ENCODE data around the gene SLC15A1. TPM values are rescaled to one million over a fixed set of nuclear protein-coding genes. Genes with fewer than 3 reads are reported as not detected.

Gene SLC15A1
- total RNA-seq, 1 experiment from 2014 or later, result not detected

DNA sequence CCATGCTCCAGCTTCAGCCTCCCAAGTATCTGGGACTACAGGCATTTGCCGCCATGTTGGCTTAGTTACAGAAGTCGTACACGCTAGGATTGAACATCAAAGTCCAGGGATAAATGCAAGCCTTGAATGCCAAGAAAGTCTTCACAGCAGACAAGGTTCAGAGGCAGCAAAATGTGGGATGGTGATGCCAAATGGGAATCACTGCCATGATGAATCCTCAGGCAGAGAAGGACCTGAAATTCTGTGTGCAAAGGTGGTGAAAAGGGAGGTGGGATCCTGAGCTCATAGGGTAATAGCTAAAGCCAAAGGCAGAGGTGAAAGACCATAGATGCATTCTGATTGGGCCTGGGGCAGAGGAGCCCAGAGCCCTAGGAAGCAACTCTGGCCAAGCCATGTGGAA, 96.2 kb downstream of the SLC15A1 start:
- H3K27me3 ChIP-seq (ENCODE audit: low read length), result no peaks in the 10 kb centered on the region
- no peak for DNase-seq
- H3K4me1 ChIP-seq (ENCODE audit: low read length), result peaks cover 3% of the 10 kb centered on the region
- no peak overlapping the region for H3K4me2 ChIP-seq (ENCODE audit: low read depth, low read length, poor library complexity, severe bottlenecking)
- no peak overlapping the region for H3K9ac ChIP-seq (ENCODE audit: low read length)
- H3K27ac ChIP-seq (ENCODE audit: low read length), result no peak overlapping the region
- no peak overlapping the region for H3K4me3 ChIP-seq (ENCODE audit: low read length)
- H3K9me3 ChIP-seq (ENCODE audit: low read length), result no peaks in the 10 kb centered on the region
- H2AFZ ChIP-seq (ENCODE audit: low read length), result no peak overlapping the region
- H3K36me3 ChIP-seq (ENCODE audit: insufficient read depth, low read length), result no peaks in the 10 kb centered on the region
- H3K9me2 ChIP-seq (replicated peaks; ENCODE audit: insufficient read depth, low read length), result no peaks in the 10 kb centered on the region
- H3K79me2 ChIP-seq (ENCODE audit: low read length), result no peaks in the 10 kb centered on the region
- H4K20me1 ChIP-seq (ENCODE audit: insufficient read depth, low read depth, low read length), result no peaks in the 10 kb centered on the region

DNA sequence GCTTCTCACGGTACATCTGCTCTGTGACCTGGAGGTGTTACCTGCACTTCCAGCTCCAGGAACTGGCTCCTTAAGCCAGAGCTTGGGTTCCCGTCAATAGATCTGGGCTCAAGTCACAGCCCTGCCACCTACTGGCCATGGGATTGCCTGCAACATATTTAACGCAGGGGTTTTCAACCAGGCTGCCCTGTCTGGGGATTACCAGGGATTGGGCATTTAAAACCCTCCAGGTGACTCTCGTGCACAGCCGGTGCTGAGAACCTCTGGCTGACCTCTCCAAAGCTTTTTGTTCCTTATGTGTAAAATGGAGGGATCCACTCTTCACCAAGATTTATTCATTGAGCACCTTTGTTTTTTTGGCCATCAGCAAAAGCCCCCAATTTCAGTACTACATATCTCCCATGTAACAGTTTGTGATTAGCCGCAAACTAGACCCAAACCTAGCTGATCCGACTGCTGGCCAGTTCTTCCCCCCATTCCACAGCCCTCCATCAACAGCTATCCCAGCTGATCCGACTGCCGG, 98.9 kb downstream of the SLC15A1 start:
- Histone ChIP-seq H3K36me3 (ENCODE audit: insufficient read depth, low read length) (no peaks in the 10 kb centered on the region), H3K27ac (ENCODE audit: low read length) (no peak overlapping the region), H4K20me1 (ENCODE audit: insufficient read depth, low read depth, low read length) (no peaks in the 10 kb centered on the region), H3K4me3 (ENCODE audit: low read length) (no peak overlapping the region), H3K9ac (ENCODE audit: low read length) (no peak overlapping the region), H3K4me1 (ENCODE audit: low read length) (peaks cover 14% of the 10 kb centered on the region), H2AFZ (ENCODE audit: low read length) (no peak overlapping the region), H3K9me2 (replicated peaks; ENCODE audit: insufficient read depth, low read length) (no peaks in the 10 kb centered on the region), H3K9me3 (ENCODE audit: low read length) (no peaks in the 10 kb centered on the region), H3K4me2 (ENCODE audit: low read depth, low read length, poor library complexity, severe bottlenecking) (no peak overlapping the region), H3K27me3 (ENCODE audit: low read length) (no peaks in the 10 kb centered on the region), H3K79me2 (ENCODE audit: low read length) (no peaks in the 10 kb centered on the region)
- peak; percentile 85 for DNase-seq

DNA sequence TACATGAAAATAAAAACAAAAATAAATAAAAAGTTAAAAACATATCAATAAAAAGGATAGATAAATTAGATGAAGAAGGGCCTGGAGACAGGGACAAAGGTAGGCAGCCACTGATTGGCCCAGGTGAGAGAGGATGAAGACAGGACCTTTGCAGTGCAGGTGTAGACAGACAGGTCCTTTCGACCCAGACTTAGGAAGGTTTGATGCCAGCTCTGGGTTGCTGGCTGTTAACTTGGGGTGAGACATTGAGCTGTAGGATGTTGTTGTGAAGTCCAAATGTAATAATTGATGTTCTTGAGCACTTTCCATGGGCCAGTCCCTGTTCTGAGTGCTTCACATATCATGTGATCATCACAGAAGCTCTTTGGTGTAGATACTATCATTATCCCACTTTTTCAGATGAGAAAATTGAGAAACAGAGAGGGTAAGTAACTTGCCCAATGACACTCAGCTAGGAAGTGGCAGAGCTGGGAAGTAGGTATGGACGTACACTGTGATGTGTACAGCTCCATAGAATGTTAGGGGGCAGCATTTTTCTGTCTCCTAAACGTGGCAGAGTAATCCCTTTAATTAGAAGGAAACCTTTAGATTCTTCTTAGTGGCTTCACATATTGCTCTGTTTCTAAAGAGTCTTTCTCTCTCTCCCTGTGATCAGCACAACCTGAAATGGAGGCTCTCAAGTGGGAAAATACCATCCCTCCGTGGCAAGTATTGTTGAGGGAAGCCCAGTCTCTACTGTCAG, 99.6 kb downstream of the SLC15A1 start:
- H3K36me3 ChIP-seq (ENCODE audit: insufficient read depth, low read length), result no peaks in the 10 kb centered on the region
- H4K20me1 ChIP-seq (ENCODE audit: insufficient read depth, low read depth, low read length), result no peaks in the 10 kb centered on the region
- no peak overlapping the region for H3K9ac ChIP-seq (ENCODE audit: low read length)
- peaks cover 14% of the 10 kb centered on the region for H3K4me1 ChIP-seq (ENCODE audit: low read length)
- no peaks in the 10 kb centered on the region for H3K9me2 ChIP-seq (replicated peaks; ENCODE audit: insufficient read depth, low read length)
- no peak overlapping the region for H3K4me3 ChIP-seq (ENCODE audit: low read length)
- DNase-seq, result no peak
- H3K79me2 ChIP-seq (ENCODE audit: low read length), result no peaks in the 10 kb centered on the region
- H2AFZ ChIP-seq (ENCODE audit: low read length), result no peak overlapping the region
- no peaks in the 10 kb centered on the region for H3K9me3 ChIP-seq (ENCODE audit: low read length)
- no peak overlapping the region for H3K4me2 ChIP-seq (ENCODE audit: low read depth, low read length, poor library complexity, severe bottlenecking)
- no peak overlapping the region for H3K27ac ChIP-seq (ENCODE audit: low read length)
- H3K27me3 ChIP-seq (ENCODE audit: low read length), result no peaks in the 10 kb centered on the region

DNA sequence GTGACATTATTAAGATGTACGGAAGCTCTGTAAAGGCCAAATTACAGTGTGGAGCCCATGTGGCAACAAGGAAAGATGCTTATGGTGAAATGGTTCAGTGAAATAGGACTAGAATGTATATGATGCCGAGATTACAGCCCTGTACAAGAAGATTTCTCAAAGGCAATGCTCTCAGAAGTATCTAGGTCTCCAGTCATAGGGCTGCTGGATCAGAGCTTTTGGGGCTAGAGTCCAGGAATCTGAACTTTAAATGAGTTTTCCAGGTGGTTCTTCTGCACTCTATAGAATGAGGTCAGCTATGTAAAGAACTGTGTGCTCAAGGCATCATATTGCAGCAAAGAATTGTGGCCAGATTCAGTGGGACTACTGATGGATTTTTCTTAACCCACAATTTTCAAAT, 100.2 kb downstream of the SLC15A1 start:
- H3K9me3 ChIP-seq (ENCODE audit: low read length), result no peaks in the 10 kb centered on the region
- H3K9me2 ChIP-seq (replicated peaks; ENCODE audit: insufficient read depth, low read length), result no peaks in the 10 kb centered on the region
- H2AFZ ChIP-seq (ENCODE audit: low read length), result no peak overlapping the region
- DNase-seq, result no peak
- H3K27me3 ChIP-seq (ENCODE audit: low read length), result no peaks in the 10 kb centered on the region
- no peak overlapping the region for H3K9ac ChIP-seq (ENCODE audit: low read length)
- H3K27ac ChIP-seq (ENCODE audit: low read length), result no peak overlapping the region
- H3K4me2 ChIP-seq (ENCODE audit: low read depth, low read length, poor library complexity, severe bottlenecking), result no peak overlapping the region
- H3K4me3 ChIP-seq (ENCODE audit: low read length), result no peak overlapping the region
- H3K36me3 ChIP-seq (ENCODE audit: insufficient read depth, low read length), result no peaks in the 10 kb centered on the region
- H4K20me1 ChIP-seq (ENCODE audit: insufficient read depth, low read depth, low read length), result no peaks in the 10 kb centered on the region
- H3K79me2 ChIP-seq (ENCODE audit: low read length), result no peaks in the 10 kb centered on the region
- H3K4me1 ChIP-seq (ENCODE audit: low read length), result peaks cover 14% of the 10 kb centered on the region

DNA sequence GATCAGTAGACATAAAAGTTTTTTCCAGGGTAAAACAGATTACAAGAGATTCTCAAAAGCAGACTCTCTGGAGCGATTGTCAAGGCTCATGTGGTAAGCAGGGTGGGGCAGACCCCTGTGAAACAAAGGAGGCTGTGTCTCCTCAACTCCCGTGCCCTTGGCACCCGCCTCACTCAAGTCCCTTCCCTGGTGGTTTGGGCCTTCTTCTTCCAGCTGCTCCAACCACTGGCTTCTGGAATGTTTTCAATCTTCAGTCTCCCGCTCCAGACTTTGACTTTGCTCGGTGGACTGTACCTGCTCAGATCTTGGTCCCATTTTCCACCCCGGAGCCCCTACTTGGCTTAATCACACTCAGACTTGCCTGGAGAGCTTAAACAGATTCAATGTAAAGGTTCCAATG, 100.7 kb downstream of the SLC15A1 start:
- Histone ChIP-seq H3K4me1 (ENCODE audit: low read length) (peaks cover 14% of the 10 kb centered on the region), H3K36me3 (ENCODE audit: insufficient read depth, low read length) (no peaks in the 10 kb centered on the region), H3K27ac (ENCODE audit: low read length) (no peak overlapping the region), H3K9me2 (replicated peaks; ENCODE audit: insufficient read depth, low read length) (no peaks in the 10 kb centered on the region), H3K9me3 (ENCODE audit: low read length) (no peaks in the 10 kb centered on the region), H3K4me2 (ENCODE audit: low read depth, low read length, poor library complexity, severe bottlenecking) (no peak overlapping the region), H3K9ac (ENCODE audit: low read length) (no peak overlapping the region), H3K4me3 (ENCODE audit: low read length) (no peak overlapping the region), H2AFZ (ENCODE audit: low read length) (no peak overlapping the region), H4K20me1 (ENCODE audit: insufficient read depth, low read depth, low read length) (no peaks in the 10 kb centered on the region), H3K79me2 (ENCODE audit: low read length) (no peaks in the 10 kb centered on the region), H3K27me3 (ENCODE audit: low read length) (no peaks in the 10 kb centered on the region)
- DNase-seq, result no peak

DNA sequence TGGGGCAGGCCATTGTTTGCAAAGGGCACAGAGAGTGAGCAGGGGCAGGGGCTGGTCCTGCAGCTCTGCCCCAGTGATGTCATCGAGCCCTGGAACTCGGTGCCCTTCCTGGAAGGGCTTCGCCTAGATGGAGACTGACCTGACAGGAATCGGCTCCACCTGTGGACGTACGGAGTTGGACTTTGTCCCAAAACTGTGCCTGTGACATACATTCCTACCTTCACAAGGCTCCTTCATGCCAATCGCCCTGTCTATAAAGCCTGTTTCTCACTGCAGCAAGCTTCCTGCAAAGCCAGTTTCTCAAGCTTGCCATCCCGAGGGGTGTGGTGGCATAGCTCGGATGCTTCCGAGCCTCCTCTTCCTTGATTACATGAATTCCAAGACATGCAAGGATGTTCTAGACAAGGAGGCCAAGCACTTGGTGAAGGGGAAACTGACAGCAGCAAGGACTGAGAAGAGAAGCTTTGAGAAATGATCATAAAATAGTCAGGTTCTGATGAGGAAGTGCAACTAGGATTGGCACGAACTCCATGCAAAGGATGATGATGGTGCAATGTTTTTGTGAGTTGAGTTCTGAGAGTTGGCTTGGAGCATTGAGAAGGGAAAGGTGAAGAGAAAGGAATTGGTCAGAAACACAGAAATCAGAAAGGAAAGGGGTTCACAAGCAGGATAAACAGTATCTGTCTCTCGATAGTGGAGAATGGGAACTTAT, 101.9 kb downstream of the SLC15A1 start:
- Histone ChIP-seq H3K4me3 (ENCODE audit: low read length) (no peak overlapping the region), H3K9me2 (replicated peaks; ENCODE audit: insufficient read depth, low read length) (no peaks in the 10 kb centered on the region), H4K20me1 (ENCODE audit: insufficient read depth, low read depth, low read length) (no peaks in the 10 kb centered on the region), H3K27ac (ENCODE audit: low read length) (no peak overlapping the region), H3K4me1 (ENCODE audit: low read length) (peaks cover 14% of the 10 kb centered on the region), H3K79me2 (ENCODE audit: low read length) (no peaks in the 10 kb centered on the region), H3K36me3 (ENCODE audit: insufficient read depth, low read length) (no peaks in the 10 kb centered on the region), H3K9me3 (ENCODE audit: low read length) (no peaks in the 10 kb centered on the region), H3K4me2 (ENCODE audit: low read depth, low read length, poor library complexity, severe bottlenecking) (peak overlapping the region; percentile 10), H2AFZ (ENCODE audit: low read length) (no peak overlapping the region), H3K27me3 (ENCODE audit: low read length) (no peaks in the 10 kb centered on the region), H3K9ac (ENCODE audit: low read length) (no peak overlapping the region)
- DNase-seq, result peak; percentile 67

DNA sequence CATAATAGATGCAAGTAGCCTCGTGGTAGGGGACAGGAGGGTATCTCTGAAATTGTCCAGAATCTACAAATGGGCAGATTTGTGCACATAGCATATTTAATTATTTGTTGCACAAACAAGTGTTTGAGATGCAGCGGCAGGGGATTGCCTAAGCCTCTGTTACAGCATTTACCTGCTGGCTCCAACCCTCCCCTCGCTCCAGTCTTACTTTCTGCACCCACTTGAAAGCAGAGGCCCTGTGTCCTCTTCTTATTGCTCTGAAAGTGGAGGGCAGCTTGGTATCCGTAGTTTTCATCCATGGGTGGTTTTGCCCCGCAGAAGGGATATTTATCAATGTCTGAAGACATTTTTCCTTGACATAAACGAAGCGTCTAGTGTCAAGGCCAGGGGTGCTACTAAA, 102.6 kb downstream of the SLC15A1 start:
- Histone ChIP-seq H3K79me2 (ENCODE audit: low read length) (no peaks in the 10 kb centered on the region), H3K27ac (ENCODE audit: low read length) (no peak overlapping the region), H3K27me3 (ENCODE audit: low read length) (no peaks in the 10 kb centered on the region), H2AFZ (ENCODE audit: low read length) (no peak overlapping the region), H3K9me3 (ENCODE audit: low read length) (no peaks in the 10 kb centered on the region), H3K4me3 (ENCODE audit: low read length) (no peak overlapping the region), H3K36me3 (ENCODE audit: insufficient read depth, low read length) (no peaks in the 10 kb centered on the region), H3K4me1 (ENCODE audit: low read length) (peaks cover 14% of the 10 kb centered on the region), H3K9ac (ENCODE audit: low read length) (no peak overlapping the region), H3K4me2 (ENCODE audit: low read depth, low read length, poor library complexity, severe bottlenecking) (no peak overlapping the region), H3K9me2 (replicated peaks; ENCODE audit: insufficient read depth, low read length) (no peaks in the 10 kb centered on the region), H4K20me1 (ENCODE audit: insufficient read depth, low read depth, low read length) (no peaks in the 10 kb centered on the region)
- DNase-seq, result no peak

DNA sequence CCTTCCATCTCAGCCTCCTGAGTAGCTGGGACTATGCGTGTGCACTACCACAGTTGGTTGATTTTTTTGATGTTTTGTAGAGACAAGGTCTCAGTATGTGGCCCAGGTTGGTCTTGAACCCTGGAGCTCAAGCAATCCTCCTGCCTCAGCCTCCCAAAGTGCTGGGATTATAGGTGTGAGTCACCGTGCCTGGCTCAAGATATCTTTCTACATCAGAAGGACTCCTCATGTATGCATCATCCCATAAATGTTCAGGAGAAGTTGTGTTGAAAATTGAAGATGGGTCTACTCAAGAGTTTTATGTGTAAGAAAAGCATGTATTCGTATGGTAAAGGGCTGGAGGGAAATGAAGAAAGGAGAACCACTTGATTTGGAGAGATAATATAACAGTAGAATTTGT, 103.8 kb downstream of the SLC15A1 start:
- H3K9me3 ChIP-seq (ENCODE audit: low read length), result no peaks in the 10 kb centered on the region
- H3K9me2 ChIP-seq (replicated peaks; ENCODE audit: insufficient read depth, low read length), result no peaks in the 10 kb centered on the region
- no peaks in the 10 kb centered on the region for H3K36me3 ChIP-seq (ENCODE audit: insufficient read depth, low read length)
- H4K20me1 ChIP-seq (ENCODE audit: insufficient read depth, low read depth, low read length), result no peaks in the 10 kb centered on the region
- H3K79me2 ChIP-seq (ENCODE audit: low read length), result no peaks in the 10 kb centered on the region
- H3K27ac ChIP-seq (ENCODE audit: low read length), result no peak overlapping the region
- no peak for DNase-seq
- no peak overlapping the region for H3K4me3 ChIP-seq (ENCODE audit: low read length)
- H3K4me2 ChIP-seq (ENCODE audit: low read depth, low read length, poor library complexity, severe bottlenecking), result no peak overlapping the region
- no peaks in the 10 kb centered on the region for H3K27me3 ChIP-seq (ENCODE audit: low read length)
- no peak overlapping the region for H2AFZ ChIP-seq (ENCODE audit: low read length)
- no peak overlapping the region for H3K9ac ChIP-seq (ENCODE audit: low read length)
- peaks cover 14% of the 10 kb centered on the region for H3K4me1 ChIP-seq (ENCODE audit: low read length)

Measured in Karpas-422 (cell line).